HG03196 (cell line): Measurements from ENCODE around the gene TUBA4B.

Source experiments
- ATAC-seq: cut with Tn5 transposase; IDR thresholded peaks from one replicate; pipeline ENCODE4 v1.9.1; 2021; ENCODE audit not compliant: unreplicated experiment

The TUBA4B gene

GRCh38 chr2:219252900-219253752, at the start of gene TUBA4B:
Gene TUBA4B, plus strand, starts transcription at chr2:219253243. Its CDS starts 165 bp downstream, at chr2:219253408.
- ATAC-seq, result no peak

- ATAC-seq, result no peak
These were observed 48.4 kb upstream of the TUBA4B start for GRCh38 chr2:219204425-219205164.

- ATAC-seq, result no peak
These were observed 47.9 kb upstream of the TUBA4B start for GRCh38 chr2:219205165-219205538.

GRCh38 chr2:219205981-219206327, 47.1 kb upstream of the TUBA4B start:
- no peak for ATAC-seq

- ATAC-seq, result peak; percentile 95
These were observed 46.5 kb upstream of the TUBA4B start, which contains the start of gene ZFAND2B for GRCh38 chr2:219206328-219207133. Gene ZFAND2B, plus strand, starts transcription at chr2:219206782. Its CDS starts 206 bp downstream, at chr2:219206988.

GRCh38 chr2:219207134-219207883, 45.7 kb upstream of the TUBA4B start:
- no peak for ATAC-seq

GRCh38 chr2:219207884-219208740, 44.9 kb upstream of the TUBA4B start:
- no peak for ATAC-seq

GRCh38 chr2:219209236-219210195, 43.5 kb upstream of the TUBA4B start:
- ATAC-seq, result no peak

- ATAC-seq, result no peak
These were observed 42.7 kb upstream of the TUBA4B start for GRCh38 chr2:219210196-219210885.

- ATAC-seq, result no peak
These were observed 42.1 kb upstream of the TUBA4B start for GRCh38 chr2:219210886-219211362.

GRCh38 chr2:219213026-219213415, 40.0 kb upstream of the TUBA4B start:
- no peak for ATAC-seq

GRCh38 chr2:219213486-219214071, 39.5 kb upstream of the TUBA4B start:
- ATAC-seq, result no peak

- no peak for ATAC-seq
These were observed 38.9 kb upstream of the TUBA4B start for GRCh38 chr2:219214141-219214540.

GRCh38 chr2:219214786-219215185, 38.3 kb upstream of the TUBA4B start:
- ATAC-seq, result no peak

GRCh38 chr2:219215871-219216534, 37.0 kb upstream of the TUBA4B start:
- no peak for ATAC-seq

- no peak for ATAC-seq
These were observed 36.5 kb upstream of the TUBA4B start for GRCh38 chr2:219216535-219216915.

GRCh38 chr2:219218217-219218731, 34.8 kb upstream of the TUBA4B start:
- ATAC-seq, result no peak
